Measurements from ENCODE around the gene RAD21L1.

RAD21L1 gene

DNA sequence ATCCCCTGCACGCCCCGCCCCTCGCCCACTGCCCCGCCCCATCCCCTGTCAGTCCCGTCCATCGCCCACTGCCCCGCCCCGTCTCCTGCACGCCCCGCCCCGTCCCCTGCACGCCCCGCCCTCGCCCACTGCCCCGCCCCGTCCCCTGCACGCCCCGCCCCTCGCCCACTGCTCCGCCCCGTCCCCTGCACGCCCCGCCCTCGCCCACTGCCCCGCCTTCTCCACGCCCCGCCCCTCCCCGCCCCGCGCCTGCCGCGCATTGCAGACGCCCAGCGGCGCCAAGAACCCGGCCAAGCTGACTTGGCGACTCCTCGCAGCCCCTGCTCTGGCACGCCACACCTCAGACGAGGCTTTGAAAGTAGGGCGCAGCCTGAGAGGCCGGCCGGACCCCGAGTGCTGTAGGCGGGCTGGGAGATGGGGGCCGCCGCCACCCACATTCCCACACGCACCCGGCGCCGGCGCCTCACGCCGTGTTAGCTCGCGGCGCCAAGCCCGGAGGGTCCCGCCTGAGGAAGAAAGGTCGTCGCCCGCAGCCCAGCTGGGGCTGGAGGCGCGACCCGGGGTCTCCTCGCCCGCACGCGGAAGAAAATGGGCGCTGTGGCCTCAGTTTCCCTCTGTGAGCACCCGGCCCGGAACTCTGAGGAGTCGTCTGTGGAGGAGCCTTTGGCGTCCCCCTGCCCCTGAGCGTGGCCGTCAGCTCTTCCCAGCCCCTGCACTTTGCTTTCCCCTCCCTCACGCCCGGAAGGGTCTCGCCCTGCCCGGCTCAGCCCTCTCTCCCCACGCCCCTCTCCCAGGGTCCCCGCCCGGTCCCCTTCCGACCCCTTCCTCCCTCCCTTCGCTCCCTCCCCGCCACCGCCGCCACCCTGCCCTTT is at the start of gene RAD21L1:
Gene RAD21L1 (plus strand): TSS at position 262 of the 872 bp plus-strand sequence. CDS start 2,410 bp downstream, outside the sequence.
- peak; percentile 85 for DNase-seq

DNA sequence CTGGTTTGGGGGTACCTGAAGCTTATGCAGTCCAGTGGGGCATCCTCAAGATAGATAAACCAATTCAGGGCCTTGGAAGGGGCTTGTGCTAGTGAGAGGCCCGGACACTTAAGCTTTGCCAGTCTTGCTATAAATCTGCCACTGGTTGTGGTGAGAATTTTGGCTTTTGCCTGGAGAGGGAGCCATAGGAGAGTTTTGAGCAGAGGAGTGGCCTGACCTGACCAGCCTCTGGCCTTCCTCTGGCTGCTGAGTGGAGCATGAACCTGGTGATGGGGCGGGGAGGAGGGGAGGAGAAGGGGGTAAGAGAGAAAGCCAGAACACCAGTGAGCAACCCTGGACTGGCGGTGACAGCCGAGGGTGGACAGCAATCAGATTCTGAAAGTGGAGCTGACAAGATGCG is 48.2 kb upstream of the RAD21L1 start:
- no peak for DNase-seq

DNA sequence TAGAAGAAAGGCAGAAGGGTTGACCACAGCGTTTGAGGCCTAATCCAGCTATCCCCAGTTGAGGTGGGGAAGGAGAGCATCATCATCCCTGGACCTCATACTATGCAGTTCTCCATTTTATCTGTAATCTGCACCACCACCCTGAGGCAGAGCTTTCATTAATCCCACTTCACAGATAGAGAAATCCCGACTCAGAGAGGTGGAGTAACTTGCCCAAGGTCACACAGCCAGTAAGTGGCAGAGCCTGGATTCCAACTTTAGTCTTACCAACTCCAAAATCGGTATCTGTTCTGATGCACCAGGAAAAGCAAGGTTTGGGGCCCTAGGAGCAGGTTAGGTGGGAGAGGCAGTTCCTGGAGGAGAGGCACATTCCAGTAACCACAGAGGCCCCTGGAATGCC is 47.7 kb upstream of the RAD21L1 start:
- DNase-seq: no peak

DNA sequence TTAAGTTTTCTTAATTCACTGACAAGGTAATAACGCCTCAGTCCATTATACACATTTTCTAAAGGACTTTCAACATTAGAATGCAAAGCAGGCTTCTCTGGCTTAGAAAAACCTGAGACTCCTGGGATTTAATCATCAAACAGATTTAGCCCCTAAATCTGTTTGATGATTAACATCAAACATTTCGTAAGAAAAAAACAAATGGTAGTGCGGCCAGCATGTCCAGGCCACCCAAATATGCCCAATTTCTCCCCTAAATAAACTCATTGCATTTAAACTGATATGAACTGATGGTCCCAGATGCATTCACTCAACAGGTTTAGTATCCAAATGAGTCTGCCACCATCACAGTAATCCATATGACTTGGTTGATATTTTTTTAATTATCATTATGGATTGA is 47.2 kb upstream of the RAD21L1 start:
- DNase-seq: no peak

DNA sequence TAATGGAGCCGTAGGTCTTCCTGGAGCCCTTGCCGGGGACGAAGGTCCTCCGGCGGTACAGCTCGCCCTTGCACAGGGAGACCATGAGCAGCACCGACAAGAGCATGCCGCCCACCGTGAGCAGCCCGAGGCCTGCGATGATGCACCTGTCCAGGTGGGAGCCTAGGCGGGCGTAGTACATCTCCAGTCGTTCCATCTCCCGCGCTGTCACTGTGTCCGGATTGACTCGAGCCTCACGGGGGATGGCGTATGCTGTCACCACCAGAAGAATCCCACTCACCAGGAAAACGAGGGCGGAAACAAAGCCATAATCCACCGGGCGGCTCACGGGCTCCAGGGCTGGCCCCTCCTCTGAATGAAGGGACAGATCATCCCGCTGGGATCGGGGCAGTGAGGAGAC is 44.9 kb upstream of the RAD21L1 start:
- DNase-seq: no peak

DNA sequence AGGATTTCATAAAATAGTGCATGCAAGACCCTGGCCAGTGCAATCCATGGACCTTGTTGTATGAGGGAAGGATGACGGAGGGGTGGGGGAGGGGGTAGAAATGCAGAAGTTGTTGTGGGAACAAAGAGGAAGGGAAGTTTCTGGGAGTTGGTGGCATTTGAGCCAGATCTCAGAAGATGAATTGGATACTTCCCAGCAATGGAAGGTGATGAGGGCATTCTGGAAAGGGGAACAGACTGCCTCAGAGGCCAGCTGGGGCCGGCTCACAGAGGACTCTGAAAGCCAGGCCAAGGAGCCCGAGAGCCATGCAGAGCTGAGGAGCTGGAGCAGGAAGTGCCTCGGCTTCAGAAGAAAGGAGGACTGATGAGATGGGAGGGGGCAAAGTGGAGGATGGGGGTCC is 43.7 kb upstream of the RAD21L1 start:
- no peak for DNase-seq

DNA sequence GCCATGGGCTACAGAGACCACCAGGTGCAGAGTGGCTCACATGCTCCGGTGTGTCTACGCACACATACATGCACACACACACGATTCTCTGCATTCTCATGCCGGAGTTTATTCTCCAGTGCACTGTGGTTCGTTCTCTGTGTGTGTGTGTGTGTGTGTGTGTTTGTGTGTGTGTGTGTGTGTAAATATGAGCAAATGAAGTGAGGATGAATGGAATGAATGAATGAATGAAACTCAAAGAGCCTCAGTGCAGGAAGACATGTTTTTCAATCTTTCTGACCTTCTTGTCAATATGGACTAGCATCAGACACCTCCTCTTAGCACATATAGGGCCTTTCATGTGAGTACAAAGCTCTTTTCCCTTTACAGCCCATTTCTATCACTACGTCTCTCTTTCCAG is 42.7 kb upstream of the RAD21L1 start:
- DNase-seq: no peak

DNA sequence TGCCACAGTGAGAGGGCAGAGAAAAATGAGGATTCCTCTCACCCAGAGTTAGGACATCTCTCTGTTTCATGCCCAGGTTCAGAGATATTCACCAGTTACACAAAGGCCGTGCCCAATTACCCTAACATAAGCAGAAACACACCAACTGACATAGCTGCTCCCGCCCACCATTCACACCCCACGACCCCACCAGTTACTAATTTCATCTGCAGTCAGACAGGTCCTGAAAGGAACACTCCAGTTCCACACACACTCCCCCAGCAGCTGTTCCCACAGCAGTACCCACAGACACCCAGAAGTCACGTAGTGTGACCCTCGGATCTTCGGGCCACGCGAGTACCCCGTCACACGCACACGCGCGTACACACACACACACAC is 41.6 kb upstream of the RAD21L1 start:
- DNase-seq: no peak

DNA sequence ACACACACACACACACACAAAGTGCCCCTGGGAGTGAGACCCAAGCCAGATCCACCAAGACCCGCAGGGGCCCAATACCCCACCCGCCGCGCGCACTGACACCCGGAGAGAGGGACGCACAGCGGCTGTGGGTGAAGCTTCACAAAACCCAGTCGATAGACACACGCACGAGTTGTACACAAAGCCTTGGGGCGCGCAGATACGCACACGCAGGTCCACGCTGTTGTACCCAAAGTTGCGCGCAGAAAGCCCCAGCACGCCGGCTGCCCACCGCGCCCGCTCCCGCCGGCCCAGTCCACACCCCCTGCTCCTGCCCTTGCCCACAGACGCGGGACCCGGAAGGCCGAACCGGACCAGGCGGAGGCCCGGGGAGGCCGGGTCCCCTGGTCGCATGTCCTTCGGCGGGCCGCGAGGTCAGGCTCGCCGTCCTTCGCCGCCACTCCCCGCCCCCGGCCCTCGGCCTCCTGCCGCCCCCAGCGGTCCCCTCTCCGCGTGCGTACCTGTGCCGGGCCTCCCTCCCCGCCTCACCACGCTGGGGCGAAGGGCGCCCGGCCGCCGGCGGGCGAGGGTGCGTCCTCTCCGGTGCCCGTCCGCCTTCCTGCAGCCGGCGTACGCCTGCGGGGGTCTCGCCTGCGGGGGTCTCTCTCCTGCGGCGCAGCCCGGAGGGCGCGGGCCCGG is 41.1 kb upstream of the RAD21L1 start, which contains the start of gene TMEM74B:
Gene TMEM74B (minus strand): TSS at position 344 of the 678 bp plus-strand sequence. CDS start 1,180 bp downstream, outside the sequence.
- no peak for DNase-seq

DNA sequence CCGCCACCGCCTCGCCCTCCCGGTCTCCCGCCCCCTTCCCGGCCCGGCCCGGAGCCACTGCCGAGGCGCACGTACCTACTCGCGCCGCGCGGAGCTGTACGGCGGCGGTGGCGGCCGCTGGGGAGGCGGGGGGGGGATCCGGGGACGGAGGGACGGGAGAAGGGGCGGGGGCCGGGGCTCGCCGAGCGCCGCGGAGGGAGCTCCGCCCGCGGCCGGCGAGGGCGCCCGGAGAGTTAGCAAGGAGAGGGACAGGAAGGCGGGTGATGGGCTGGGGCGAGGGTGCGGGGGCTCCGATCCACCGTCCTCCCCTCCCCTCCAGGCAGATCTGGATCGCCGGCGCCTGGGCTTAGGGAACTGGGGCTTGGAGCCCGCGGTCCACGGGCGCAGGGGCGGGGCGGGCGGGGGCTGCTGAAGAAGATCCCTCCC is 40.5 kb upstream of the RAD21L1 start:
- DNase-seq: no peak

DNA sequence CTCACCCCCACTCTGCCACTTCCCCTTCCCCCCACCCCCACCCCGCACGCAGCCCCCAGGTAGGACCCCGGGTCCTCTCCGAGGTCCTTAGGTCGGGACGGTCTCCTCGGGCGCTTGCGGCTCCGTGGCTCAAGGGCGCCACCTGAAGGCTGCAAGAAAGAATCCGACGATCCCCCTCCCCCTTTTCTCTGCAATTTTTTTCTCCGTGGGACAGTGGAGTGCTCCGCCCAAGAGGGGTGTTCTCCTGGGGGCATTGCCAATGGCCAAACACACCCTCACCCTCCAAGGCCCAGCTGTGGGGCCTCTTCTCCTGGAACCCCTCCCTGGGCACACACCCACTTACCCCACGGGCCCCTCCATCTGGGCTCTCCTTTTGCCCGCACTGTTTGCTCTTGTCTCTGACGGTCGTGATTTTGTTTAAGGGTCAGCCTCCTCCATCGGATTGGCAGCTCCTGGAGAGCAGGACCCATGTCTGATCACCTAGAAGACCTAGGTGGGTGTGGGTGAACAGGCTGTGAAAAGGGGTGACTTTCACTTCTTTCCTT is 40.0 kb upstream of the RAD21L1 start:
- DNase-seq: peak; percentile 31

DNA sequence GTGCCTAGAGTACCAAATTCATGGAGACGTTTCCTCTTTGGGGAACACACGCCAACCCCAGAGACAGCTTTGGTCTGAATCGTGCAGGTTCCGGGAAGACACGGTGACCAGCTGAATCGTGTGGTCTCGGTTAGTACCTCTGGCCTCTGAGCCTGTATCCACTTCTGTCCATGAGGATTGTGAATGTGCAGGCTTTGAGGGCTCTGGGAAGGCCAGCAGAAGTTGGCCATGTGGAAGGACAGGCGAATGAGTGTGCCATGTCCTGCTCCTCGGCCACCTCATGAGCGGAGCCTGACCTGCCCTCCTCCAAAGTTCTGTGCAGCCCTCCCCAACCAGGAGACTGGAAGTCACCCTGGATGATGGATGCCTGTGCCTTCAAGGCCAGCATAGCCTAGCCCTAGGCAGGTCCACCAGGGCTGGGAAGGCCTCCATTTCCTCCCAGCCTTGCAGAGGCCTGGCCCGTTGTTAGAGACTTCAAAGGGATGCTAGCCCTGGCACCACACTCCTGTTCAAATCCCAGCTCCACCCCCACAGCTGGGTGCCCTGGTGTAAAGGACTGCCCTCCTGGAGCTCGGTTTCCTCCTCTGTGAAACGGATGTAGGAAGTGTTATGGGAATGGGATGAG is 39.4 kb upstream of the RAD21L1 start:
- DNase-seq: no peak

DNA sequence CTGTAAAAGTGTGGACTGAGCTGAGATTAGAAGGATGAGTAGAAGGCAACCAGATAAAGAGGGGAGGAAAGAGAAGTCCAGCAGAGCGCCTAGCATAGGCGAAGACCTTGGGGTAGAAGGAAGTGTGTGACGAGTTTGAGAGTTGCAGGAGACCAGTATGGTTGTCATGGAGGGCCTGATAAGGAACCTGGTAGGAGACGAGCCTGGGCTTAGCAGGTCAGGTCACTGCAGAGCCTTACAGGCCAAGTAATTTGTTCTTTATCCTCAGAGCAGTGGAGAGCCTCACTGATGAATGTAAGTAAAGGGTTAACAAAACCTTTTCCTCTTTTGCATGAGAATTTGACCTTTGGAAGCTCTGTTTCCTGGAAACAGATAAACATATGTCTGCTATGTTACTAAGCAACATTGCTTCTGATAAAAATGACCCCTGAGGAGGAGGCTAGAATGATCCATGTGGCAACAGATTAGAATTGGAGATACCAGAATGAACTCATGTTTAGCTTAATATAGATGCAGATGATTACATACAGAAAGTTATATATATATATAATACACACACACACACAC is 38.2 kb upstream of the RAD21L1 start:
- no peak for DNase-seq

DNA sequence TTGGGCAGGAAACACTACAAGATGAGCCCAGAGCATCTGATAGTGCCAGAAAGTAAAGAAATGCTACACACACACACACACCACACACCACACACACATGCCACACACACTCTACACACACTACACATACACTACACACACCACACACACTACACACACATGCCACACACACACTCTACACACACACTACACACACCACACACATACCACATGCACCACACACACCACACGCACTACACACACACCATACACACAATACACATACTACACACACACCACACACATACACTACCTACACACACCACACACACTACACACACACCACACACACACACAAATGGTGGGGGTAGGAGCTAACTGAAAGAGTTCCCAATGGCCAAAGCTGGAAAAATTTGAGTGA is 37.5 kb upstream of the RAD21L1 start:
- DNase-seq: no peak

DNA sequence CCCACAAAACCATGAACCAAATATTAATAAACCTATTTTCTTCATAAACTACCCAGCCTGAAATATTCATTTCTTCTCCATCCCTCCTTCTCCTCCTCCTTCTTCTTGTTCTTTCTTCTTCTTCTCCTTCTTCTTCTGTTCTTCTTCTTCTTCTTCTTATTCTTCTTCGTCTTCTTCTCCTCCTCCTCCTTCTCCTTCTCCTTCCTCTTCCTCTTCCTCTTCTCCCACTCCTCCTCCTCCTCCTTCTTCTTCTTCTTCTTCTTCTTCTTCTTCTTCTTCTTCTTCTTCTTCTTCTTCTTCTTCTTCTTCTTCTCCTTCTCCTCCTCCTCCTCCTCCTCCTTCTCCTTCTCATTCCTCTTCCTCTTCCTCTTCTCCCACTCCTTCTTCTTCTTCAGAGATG is 36.0 kb upstream of the RAD21L1 start:
- DNase-seq: no peak

DNA sequence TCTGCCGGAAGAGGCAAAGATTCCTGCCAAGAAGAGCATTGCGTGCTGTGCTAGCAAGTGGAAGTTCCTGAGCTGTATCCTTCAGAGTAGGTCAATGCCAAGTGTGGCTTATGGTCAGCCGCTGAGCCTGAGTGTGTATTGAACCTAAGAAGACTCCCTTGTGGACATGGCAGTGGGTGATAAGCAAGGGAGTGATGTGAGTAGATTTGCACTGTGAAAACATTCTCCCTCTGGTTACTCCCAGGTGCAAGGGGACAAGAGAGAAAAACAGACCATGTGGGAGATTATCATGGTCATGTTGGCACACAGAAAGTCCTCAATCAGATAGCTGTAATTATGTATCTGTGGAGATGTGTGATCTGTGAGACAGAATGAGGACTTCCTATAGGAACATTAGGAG is 35.0 kb upstream of the RAD21L1 start:
- DNase-seq: no peak

DNA sequence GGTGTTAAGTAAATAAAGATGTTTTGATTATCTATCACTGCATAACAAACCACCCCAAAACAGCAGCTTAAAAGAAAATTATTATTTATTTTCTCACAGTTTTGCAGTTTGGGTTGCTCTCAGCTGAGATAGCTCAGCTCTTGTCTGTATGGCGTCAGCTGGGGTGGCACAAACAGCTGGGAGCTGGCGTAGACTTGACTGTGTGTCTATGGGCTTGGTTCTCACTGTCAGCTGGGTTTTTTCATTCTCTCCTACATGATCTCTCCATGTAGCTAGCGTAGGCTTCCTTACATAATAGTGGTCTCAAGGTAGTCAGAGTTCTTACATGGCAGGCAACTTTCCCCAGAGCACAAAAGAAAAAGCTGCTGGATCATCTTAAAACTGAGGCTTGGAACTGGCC is 34.5 kb upstream of the RAD21L1 start:
- no peak for DNase-seq

DNA sequence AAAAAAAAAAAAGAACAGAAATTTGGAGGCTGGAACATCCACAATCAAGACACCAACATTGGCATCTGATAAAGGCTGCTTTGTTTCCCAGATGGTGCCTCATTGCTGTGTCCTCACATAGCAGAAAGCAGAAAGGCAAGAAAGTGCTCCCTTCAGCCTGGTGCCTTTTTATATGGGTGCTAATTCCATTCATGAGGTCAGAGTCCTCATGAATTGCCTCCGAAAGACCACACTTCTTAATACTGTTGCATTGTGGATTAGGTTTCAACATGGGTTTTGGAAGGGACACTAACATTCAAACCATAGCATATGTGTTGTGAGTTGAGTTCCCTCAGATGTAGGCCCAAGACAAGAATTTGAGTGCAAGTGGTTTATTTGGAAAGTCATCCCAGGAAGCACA is 30.6 kb upstream of the RAD21L1 start:
- DNase-seq: no peak

DNA sequence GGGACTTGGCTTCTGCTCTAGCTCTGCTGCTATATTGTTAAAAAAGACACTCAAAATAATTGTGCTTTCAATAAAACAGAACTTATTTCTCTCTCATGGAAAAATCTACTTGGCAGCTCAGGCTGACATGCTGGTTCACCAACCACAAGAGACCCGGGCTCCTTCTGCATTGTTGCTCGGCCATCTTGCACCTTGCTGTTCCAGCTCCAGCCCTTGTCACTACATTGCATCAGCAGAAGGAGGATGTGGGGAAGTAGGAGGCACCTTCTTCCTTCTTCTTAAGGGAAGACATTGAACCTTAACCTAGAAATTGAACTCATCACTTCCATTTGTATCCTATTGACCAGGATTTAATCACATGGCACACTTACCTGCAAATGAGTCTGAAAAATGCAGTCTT is 29.2 kb upstream of the RAD21L1 start:
- DNase-seq: no peak

DNA sequence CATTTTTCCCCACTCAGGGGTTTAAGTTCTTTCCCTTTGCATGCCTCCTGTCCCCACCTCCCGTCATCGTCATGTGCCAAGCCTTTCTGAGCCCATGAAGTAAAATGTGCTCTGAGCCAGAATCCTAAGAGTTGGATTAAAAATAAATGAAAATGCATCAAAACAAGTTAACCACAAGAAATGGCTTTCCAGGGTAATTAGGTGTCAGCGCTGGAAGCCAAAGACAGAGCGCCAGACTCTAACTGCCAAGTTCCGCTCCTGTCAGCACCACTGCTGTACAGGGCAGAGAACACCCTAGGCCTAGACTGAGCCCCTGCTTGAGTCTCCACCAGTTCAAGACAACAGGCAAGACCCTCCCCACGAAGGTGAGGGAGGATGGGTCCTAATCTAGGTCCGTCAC is 28.0 kb upstream of the RAD21L1 start:
- DNase-seq: no peak

DNA sequence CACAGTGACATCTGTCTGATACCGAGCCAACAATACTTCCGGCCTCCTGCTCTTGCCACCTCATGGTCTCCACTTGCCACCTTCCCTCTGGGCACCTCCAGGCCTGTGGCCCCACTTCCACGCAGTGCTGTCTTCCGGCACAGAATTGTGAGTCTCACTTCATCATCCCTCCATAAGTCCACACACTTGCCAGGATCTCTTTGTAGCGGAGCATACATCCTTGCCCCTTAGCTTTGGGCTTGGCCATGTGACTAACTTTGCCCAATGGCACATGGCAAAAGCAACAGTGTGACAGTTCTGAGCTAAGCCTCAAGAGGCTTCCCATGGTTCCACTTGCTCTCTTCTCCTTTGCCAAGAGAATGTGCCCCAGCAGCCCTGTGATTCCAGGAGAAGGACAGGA is 27.1 kb upstream of the RAD21L1 start:
- no peak for DNase-seq

DNA sequence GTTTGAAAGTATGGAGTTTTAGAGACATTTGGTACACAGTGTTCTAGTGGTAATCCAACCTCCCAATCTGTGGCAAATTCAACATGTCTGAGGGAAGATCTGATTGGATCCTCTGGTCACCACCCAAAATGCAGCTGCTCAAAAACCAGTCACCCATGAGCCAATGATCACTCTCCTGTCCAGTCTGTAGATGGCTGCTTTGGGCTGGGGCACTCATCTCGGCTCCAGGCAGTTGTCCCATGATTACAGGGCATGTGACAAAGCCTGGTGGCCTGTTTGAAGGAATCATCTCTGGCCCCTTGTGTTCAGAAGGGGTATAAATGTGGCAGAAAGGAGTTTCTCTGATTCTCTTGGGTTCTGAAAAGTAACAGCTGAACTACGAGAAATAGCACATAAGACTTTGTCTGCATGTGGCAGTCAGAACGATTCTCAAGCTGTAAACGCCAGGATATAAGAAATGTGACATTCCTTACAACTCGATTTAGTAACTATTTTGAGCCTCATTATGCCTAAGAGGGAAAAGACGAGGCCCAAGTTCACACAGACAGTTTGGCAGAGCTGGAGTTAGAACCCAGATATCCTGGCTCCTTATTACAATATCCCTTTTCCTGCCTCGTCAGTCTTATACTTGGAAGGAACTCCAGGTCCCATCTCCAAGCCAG is 26.5 kb upstream of the RAD21L1 start:
- DNase-seq: no peak

DNA sequence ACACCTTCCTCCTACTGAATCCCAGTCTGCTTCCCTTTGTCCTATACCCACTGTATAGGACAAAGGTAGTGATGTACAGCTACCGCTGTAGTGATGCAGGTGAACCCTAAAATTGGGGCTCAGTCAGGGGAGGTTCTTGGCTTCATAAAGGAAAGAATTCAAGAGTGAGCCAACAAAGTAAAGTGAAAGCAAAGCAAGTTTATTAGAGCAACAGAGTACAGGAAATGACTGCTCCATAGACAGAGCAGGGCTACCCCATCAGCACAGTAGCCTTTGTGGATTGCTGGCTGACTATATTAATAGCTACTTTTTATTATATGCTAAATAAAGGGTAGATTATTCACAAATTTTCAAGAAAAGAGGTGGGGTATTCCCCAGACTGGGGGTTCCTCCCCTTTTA is 25.9 kb upstream of the RAD21L1 start:
- no peak for DNase-seq

Data from femur (tissue), 1 donor.